ENCODE results near the gene TKT. TPM values are rescaled to one million over a fixed set of nuclear protein-coding genes. Genes with fewer than 3 reads are reported as not detected.

Gene TKT
- total and polyA plus RNA-seq, 2 of the 8 experiments (the other 6 are each of a cell fraction or from before 2014, with no cell fraction given), result 418 to 986 TPM

DNA sequence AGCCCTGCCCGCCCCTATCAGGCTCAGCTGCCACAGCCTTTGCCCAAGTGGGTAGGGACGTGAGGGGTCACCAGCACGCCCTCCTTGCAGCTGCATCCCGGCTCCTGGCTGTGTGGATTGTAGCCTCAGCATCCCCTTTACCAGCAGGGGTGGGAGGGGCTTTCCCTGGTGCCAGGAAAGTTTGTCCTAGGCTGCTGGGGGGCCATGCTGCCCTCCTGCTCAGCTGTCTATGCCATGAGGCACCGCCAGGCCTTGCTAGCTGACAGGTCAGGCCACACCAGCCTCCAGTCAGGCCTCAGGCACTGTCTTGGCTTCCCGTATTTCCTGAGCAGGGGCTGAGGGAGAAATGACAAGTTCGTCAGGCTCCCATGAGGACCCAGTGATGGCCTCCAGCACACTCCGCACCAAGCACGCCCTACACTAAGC, 32.3 kb downstream of the TKT start:
- TF ChIP-seq CEBPB (IDR thresholded peaks at IDR 0.05; ENCODE audit: low read depth, low read length) (no peak), GABPA (IDR thresholded peaks at IDR 0.05; ENCODE audit: borderline replicate concordance, insufficient read depth, low read length) (no peak), POLR2AphosphoS5 (IDR thresholded peaks at IDR 0.05; ENCODE audit: low read depth, low read length) (peak; percentile 46)
- TF ChIP-seq, protein P1, sequence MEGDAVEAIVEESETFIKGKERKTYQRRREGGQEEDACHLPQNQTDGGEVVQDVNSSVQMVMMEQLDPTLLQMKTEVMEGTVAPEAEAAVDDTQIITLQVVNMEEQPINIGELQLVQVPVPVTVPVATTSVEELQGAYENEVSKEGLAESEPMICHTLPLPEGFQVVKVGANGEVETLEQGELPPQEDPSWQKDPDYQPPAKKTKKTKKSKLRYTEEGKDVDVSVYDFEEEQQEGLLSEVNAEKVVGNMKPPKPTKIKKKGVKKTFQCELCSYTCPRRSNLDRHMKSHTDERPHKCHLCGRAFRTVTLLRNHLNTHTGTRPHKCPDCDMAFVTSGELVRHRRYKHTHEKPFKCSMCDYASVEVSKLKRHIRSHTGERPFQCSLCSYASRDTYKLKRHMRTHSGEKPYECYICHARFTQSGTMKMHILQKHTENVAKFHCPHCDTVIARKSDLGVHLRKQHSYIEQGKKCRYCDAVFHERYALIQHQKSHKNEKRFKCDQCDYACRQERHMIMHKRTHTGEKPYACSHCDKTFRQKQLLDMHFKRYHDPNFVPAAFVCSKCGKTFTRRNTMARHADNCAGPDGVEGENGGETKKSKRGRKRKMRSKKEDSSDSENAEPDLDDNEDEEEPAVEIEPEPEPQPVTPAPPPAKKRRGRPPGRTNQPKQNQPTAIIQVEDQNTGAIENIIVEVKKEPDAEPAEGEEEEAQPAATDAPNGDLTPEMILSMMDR (IDR thresholded peaks at IDR 0.05; ENCODE audit: control extremely low read depth in 1 of 3, insufficient read depth in 1 of 3, low read depth in 1 of 3, low read length in 3 of 3), result no peak
- POLR2A ChIA-PET (ENCODE audit: partially characterized antibody), result interaction anchor here (1.2 to 28.5 kb wide), 11 partner anchors 8 to 270 kb away, joined by 3 to 449 read pairs (median 5); partner anchors contain the start of gene TKT
- peaks cover 0 to 2% (median 0%) of the 10 kb centered on the region in 4 experiments; a peak in 1 of 7 replicates for H3K4me1 ChIP-seq (replicated peaks in 1 of 4; ENCODE audit: control insufficient read depth in 3 of 4, insufficient read depth in 4 of 4, low read length in 3 of 4)

More for the DNA sequence above, 32.3 kb downstream of the TKT start:
- no peak overlapping the region for H3K9ac ChIP-seq (replicated peaks in 1 of 4; ENCODE audit: extremely low read depth in 1 of 4, low read depth in 3 of 4, low read length in 3 of 4)
- no peak overlapping the region for H2BK120ac ChIP-seq (replicated peaks; ENCODE audit: low read depth, low read length)
- no peaks in the 10 kb centered on the region for H3K9me3 ChIP-seq (ENCODE audit: insufficient read depth in 2 of 2, low read depth in 1 of 2, low read length in 1 of 2)
- no peak overlapping the region for H2AK5ac ChIP-seq (ENCODE audit: low read depth, low read length)
- H3K4ac ChIP-seq (replicated peaks; ENCODE audit: insufficient read length, low read depth, low read length), result no peak overlapping the region
- 92% methylated on average over 9 of the region's 9 CpGs; no CpG with 5 or more reads in 1 of the 2 experiments for WGBS, 2 experiments (ENCODE audit: extremely low coverage in 1 of 2, insufficient coverage in 1 of 2, insufficient read length in 1 of 2, insufficient replicate concordance in 2 of 2, low coverage in 1 of 2, low lambda C conversion rate in 2 of 2, missing lambda C conversion rate in 1 of 2)
- CTCF ChIA-PET (ENCODE audit: partially characterized antibody), result interaction anchor here (0.5 to 6.6 kb wide), 5 partner anchors 11 to 123 kb away, joined by 3 to 68 read pairs (median 6); no protein-coding TSS in a partner anchor
- no peaks in the 10 kb centered on the region; a peak in 1 of 4 replicates for H3K79me2 ChIP-seq (ENCODE audit: control insufficient read depth in 1 of 2, insufficient read depth in 2 of 2, low read length in 2 of 2)
- no peak overlapping the region for H3K18ac ChIP-seq (ENCODE audit: extremely low read depth, low read length)
- FAIRE-seq (no peak), DNase-seq (ENCODE audit: low read depth in 1 of 2, low spot score in 2 of 2) (no peak)
- no peak overlapping the region for H2BK15ac ChIP-seq (ENCODE audit: low read length)
- H3K27me3 ChIP-seq (replicated peaks in 1 of 4; ENCODE audit: control insufficient read depth in 3 of 4, extremely low read depth in 1 of 4, insufficient read depth in 3 of 4, low read length in 3 of 4), result no peaks in the 10 kb centered on the region
- H4K5ac ChIP-seq (ENCODE audit: insufficient read length, low read depth, low read length), result no peak overlapping the region
- H4K20me1 ChIP-seq (replicated peaks in 1 of 2; ENCODE audit: control insufficient read depth in 1 of 2, insufficient read depth in 2 of 2, low read length in 2 of 2), result peaks cover 11 to 36% of the 10 kb centered on the region in 2 experiments
- no peak overlapping the region for H3K23ac ChIP-seq (ENCODE audit: insufficient read length)
- H3K56ac ChIP-seq (replicated peaks; ENCODE audit: insufficient read length, low read depth, low read length), result no peak overlapping the region
- no peaks in the 10 kb centered on the region for H3K23me2 ChIP-seq (ENCODE audit: low read depth, low read length)
- no peak overlapping the region for H4K91ac ChIP-seq (replicated peaks; ENCODE audit: insufficient read length, low read length)
- H2BK5ac ChIP-seq (ENCODE audit: low read depth, low read length), result 0 out of 2 replicates have a peak overlapping the region, but pooled peaks have one; percentile 24
- no peak overlapping the region for H4K8ac ChIP-seq (ENCODE audit: extremely low read depth, insufficient read depth, low read length)
- peaks cover 37 to 54% (median 51%) of the 10 kb centered on the region in 4 experiments for H3K36me3 ChIP-seq (ENCODE audit: control insufficient read depth in 2 of 4, insufficient read depth in 4 of 4, low read length in 3 of 4)
- H3K79me1 ChIP-seq (ENCODE audit: low read depth, low read length), result no peaks in the 10 kb centered on the region; the same call in 1 of the 2 replicates
- H3K4me3 ChIP-seq (ENCODE audit: extremely low read depth in 1 of 4, insufficient read depth in 2 of 4, low read depth in 3 of 4, low read length in 4 of 4), result no peak overlapping the region
- no peak overlapping the region for H3K14ac ChIP-seq (ENCODE audit: insufficient read length)
- H2BK12ac ChIP-seq (ENCODE audit: low read depth, low read length), result no peak overlapping the region
- no peak overlapping the region for H3K27ac ChIP-seq (ENCODE audit: low read depth, low read length)
- no peak overlapping the region for H3K4me2 ChIP-seq (ENCODE audit: insufficient read depth in 1 of 2, low read depth in 2 of 2, low read length in 2 of 2)
- H2AFZ ChIP-seq (ENCODE audit: low read length), result no peak overlapping the region
- H2BK20ac ChIP-seq (ENCODE audit: low read length), result no peak overlapping the region

All from H1 (cell line).